ENCODE measurements around the gene ENTPD3.
A peak's percentile ranks its signal among the peaks of the same experiment; 100 is the strongest.

ENTPD3 gene

GRCh38 chr3:40464339-40465110 lies 77.5 kb downstream of the ENTPD3 start:
- peak; percentile 54 for DNase-seq

DNA sequence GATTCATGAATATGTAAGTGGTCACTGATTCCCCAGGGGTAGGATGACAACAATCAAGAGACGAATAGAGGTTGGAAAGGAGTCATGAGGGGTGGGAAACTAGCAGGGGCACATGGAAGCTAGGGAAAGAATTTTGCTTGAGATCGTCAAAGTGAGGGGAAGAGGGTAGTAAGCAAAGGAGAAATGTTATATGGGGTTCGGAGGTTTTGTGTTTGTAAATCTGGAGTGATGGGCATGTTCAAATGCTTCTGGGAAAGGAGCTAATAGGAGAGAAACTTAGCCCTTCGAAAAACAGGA lies 78.1 kb downstream of the ENTPD3 start:
- DNase-seq: no peak

- no peak for DNase-seq
Observed at GRCh38 chr3:40465456-40465855, 78.5 kb downstream of the ENTPD3 start.

DNA sequence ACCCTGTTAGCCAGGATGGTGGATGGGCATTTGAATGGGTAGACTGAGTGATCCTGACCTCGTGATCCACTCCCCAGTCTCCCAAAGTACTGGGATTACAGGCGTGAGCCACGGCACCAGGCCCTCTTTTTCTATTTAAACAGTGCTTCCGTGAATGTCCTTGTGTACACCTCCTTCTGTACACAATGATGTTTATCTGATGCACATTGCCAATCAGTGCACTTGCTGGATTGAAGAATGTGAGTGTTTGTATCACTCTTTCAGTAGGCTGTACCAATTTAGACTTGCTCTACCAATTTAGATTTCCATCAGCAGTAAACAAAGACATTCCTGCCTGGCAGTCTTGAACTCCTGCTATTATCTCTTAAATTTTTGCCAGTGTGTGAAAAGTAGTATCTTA lies 81.0 kb downstream of the ENTPD3 start:
- no peak for DNase-seq

DNA sequence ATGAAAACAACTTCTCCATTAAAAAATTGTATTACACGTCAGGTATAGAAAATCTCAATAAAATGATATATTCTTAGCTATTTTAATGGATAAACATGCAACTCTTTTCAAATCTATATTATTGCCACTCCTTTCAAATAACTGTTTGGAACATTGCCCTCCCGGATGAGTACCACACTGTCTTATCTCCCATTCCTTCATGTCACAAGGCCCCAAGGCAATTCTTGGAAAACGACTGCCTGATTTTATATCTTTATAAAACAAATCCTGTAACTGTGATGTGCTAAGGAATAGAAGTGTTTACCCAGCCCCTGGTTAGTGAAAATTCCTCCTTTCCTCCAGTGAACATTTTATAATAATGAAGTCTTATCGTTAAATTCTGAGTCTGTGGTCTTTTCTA lies 83.7 kb downstream of the ENTPD3 start:
- DNase-seq: no peak

GRCh38 chr3:40476478-40477470 lies 89.8 kb downstream of the ENTPD3 start, which contains the start of gene ZNF619:
Gene ZNF619 (plus strand): TSS chr3:40477122. CDS start chr3:40477980, 858 bp downstream.
- peak; percentile 76 for DNase-seq

- no peak for DNase-seq
Observed at GRCh38 chr3:40477666-40478065, 90.7 kb downstream of the ENTPD3 start.
